Small intestine (tissue), 7 donors: ENCODE measurements around the gene MDC1. TPM values are rescaled to one million over a fixed set of nuclear protein-coding genes. Genes with fewer than 3 reads are reported as not detected.
A peak's percentile ranks its signal among the peaks of the same experiment; 100 is the strongest.
"Not testable (repeated sequence)": the region's sequence is repeated elsewhere in the genome, so short reads cannot be mapped to it uniquely, and the experiment has no call there.

Experiments
- DNase-seq, 2 donors: peaks; one replicate each; pipeline versions ENCODE4 v3.0.0 to v3.0.0-alpha.2; 2013
- FAIRE-seq: peaks from 2 replicates; lab custom pipeline; 2012; peaks lifted over from hg19 to GRCh38; lab: Jason Lieb, UNC
- H3K27ac ChIP-seq, 3 donors: one replicate each; pipeline ENCODE4 v1.5.1; 2013; ENCODE audit warnings: low read length in 2 of 3, mild to moderate bottlenecking in 2 of 3, control low read depth in 1 of 3, inconsistent platforms in 1 of 3, low read depth in 1 of 3, moderate library complexity in 1 of 3
- H3K27me3 ChIP-seq, 3 donors: one replicate each; pipeline ENCODE4 v1.6.1; 2013; ENCODE audit warnings: low read length in 3 of 3, inconsistent platforms in 1 of 3; ENCODE audit not compliant: control insufficient read depth in 3 of 3, insufficient read depth in 3 of 3
- H3K36me3 ChIP-seq, 3 donors: one replicate each; pipeline ENCODE4 v1.6.1; 2013; ENCODE audit warnings: low read length in 3 of 3, inconsistent platforms in 1 of 3, low read depth in 1 of 3, mild to moderate bottlenecking in 1 of 3, moderate library complexity in 1 of 3; ENCODE audit not compliant: control insufficient read depth in 3 of 3, insufficient read depth in 2 of 3
- H3K4me1 ChIP-seq, 3 donors: one replicate each; pipeline ENCODE4 v1.6.1; 2013; ENCODE audit warnings: low read length in 2 of 3, inconsistent platforms in 1 of 3, low read depth in 1 of 3, mild to moderate bottlenecking in 1 of 3, moderate library complexity in 1 of 3; ENCODE audit not compliant: control insufficient read depth in 3 of 3, insufficient read depth in 2 of 3
- H3K4me3 ChIP-seq, 3 donors: one replicate each; pipeline ENCODE4 v1.5.1; 2013; ENCODE audit warnings: low read length in 3 of 3, control low read depth in 1 of 3, inconsistent platforms in 1 of 3, low read depth in 1 of 3, mild to moderate bottlenecking in 1 of 3, moderate library complexity in 1 of 3
- H3K9me3 ChIP-seq, 2 donors: one replicate each; pipeline ENCODE4 v1.6.1; 2013; ENCODE audit warnings: low read depth in 1 of 2, low read length in 1 of 2; ENCODE audit not compliant: control insufficient read depth in 2 of 2, insufficient read depth in 1 of 2
- WGBS, 3 donors: extraction: QIAGEN DNeasy Blood & Tissue Kit; methylation state at CpG; one replicate each; pipeline ENCODE4 v1.1.7; 2013; 5-methylcytosine and 5-hydroxymethylcytosine counted together
- polyA plus RNA-seq, 4 donors: library from polyadenylated mRNA; stranded (reverse) in 3 of 4; unstranded in 1 of 4; fragments of 200-250 nt in 3 of 4; fragments of 120-200 nt in 1 of 4; gene quantifications; one replicate each; pipeline versions ENCODE4 v1.2.1 to v1.2.3, GENCODE V29; 2013
- donor health status: healthy with polysubstance abuse.
- donor health status: control.
- donor health status: control.
- donor health status: Bipolar disorder and iron deficiency.
- donor health status: healthy.

Gene MDC1
- polyA plus RNA-seq, 4 donors, result 1.8 to 20.7 (median 7.6) TPM

GRCh38 chr6:30730601-30731435, 13.7 kb upstream of the MDC1 start:
- H3K27me3 ChIP-seq, result no peaks in the 10 kb centered on the region
- peaks cover 9 to 87% (median 10%) of the 10 kb centered on the region in 3 donors for H3K36me3 ChIP-seq
- FAIRE-seq (no peak), DNase-seq (peak; percentile 91 to 93)
- H3K4me1 ChIP-seq, result peaks cover 0 to 7% (median 0%) of the 10 kb centered on the region in 3 donors
- no peaks in the 10 kb centered on the region for H3K9me3 ChIP-seq
- WGBS, 3 donors, result 15 to 37% (median 27%) methylated on average over 26 to 30 of the region's 30 CpGs
- peak overlapping the region in 2 of 3 donors; percentile 7 to 13 for H3K4me3 ChIP-seq
- H3K27ac ChIP-seq, result peak overlapping the region in 2 of 3 donors; percentile 14 to 29

DNA sequence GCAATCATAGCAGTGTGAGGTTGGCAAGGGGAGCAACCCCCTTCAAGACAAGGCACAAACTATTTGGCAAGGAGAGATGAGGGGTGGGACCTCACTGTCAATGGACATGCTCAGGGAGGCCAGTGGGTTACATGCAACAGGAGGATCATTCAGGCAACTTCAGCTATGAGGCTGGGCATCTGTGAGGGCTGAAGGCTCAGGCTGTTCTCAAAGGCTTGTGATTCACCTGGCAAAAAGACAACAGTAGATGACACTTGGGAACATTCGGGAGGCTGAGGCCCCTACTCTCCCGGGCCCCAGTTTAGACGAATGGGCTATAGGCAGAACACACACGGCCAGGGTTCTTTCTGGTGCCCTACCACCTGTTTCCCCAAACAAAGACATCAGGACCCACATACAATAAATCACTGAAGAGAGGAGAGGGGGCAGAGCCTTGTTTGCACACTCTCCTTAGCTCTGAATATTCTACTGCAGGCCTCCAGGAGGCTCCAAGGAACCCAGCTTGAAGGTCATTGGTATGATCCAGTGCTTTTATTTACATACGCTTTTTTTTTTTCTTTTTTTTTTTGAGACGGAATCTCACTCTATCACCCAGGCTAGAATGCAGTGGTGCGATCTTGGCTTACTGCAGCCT, 11.0 kb upstream of the MDC1 start:
- FAIRE-seq (no peak), DNase-seq (peak in 1 of 2 donors; percentile 13)
- Histone ChIP-seq H3K27me3 (no peaks in the 10 kb centered on the region), H3K4me1 (peaks cover 0 to 7% (median 0%) of the 10 kb centered on the region in 3 donors), H3K36me3 (peaks cover 9 to 86% (median 23%) of the 10 kb centered on the region in 3 donors), H3K4me3 (no peak overlapping the region), H3K27ac (no peak overlapping the region), H3K9me3 (no peaks in the 10 kb centered on the region)
- WGBS, 3 donors, result 65 to 74% (median 69%) methylated on average over 7 of the region's 7 CpGs

- Histone ChIP-seq H3K4me1 (peaks cover 0 to 7% (median 0%) of the 10 kb centered on the region in 3 donors), H3K27me3 (no peaks in the 10 kb centered on the region), H3K36me3 (peaks cover 7 to 83% (median 20%) of the 10 kb centered on the region in 3 donors), H3K9me3 (no peaks in the 10 kb centered on the region), H3K4me3 (no peak overlapping the region), H3K27ac (peak overlapping the region in 1 of 3 donors; percentile 10)
- no peak for FAIRE-seq
- DNase-seq, result no peak
- 86 to 90% (median 90%) methylated on average over 11 of the region's 11 CpGs for WGBS, 3 donors
Measured at GRCh38 chr6:30726506-30727413, 9.7 kb upstream of the MDC1 start.

GRCh38 chr6:30725713-30726505, 8.8 kb upstream of the MDC1 start:
- Histone ChIP-seq H3K27me3 (no peaks in the 10 kb centered on the region), H3K27ac (peak overlapping the region in 1 of 3 donors; percentile 32), H3K9me3 (no peaks in the 10 kb centered on the region), H3K4me3 (no peak overlapping the region), H3K4me1 (peaks cover 0 to 7% (median 0%) of the 10 kb centered on the region in 3 donors), H3K36me3 (peaks cover 7 to 81% (median 20%) of the 10 kb centered on the region in 3 donors)
- 57 to 63% (median 60%) methylated on average over 3 of the region's 3 CpGs for WGBS, 3 donors
- DNase-seq (peak in 1 of 2 donors; percentile 14), FAIRE-seq (no peak)

GRCh38 chr6:30724906-30725667, 8.0 kb upstream of the MDC1 start:
- no peak overlapping the region for H3K4me3 ChIP-seq
- DNase-seq (no peak), FAIRE-seq (no peak)
- H3K36me3 ChIP-seq, result peaks cover 6 to 73% (median 20%) of the 10 kb centered on the region in 3 donors
- H3K27ac ChIP-seq, result peak overlapping the region in 2 of 3 donors; percentile 5 to 9
- 31 to 49% (median 45%) methylated on average over 6 of the region's 6 CpGs for WGBS, 3 donors
- H3K27me3 ChIP-seq, result no peaks in the 10 kb centered on the region
- no peaks in the 10 kb centered on the region for H3K9me3 ChIP-seq
- H3K4me1 ChIP-seq, result peaks cover 0 to under 1% (median 0%) of the 10 kb centered on the region in 3 donors

DNA sequence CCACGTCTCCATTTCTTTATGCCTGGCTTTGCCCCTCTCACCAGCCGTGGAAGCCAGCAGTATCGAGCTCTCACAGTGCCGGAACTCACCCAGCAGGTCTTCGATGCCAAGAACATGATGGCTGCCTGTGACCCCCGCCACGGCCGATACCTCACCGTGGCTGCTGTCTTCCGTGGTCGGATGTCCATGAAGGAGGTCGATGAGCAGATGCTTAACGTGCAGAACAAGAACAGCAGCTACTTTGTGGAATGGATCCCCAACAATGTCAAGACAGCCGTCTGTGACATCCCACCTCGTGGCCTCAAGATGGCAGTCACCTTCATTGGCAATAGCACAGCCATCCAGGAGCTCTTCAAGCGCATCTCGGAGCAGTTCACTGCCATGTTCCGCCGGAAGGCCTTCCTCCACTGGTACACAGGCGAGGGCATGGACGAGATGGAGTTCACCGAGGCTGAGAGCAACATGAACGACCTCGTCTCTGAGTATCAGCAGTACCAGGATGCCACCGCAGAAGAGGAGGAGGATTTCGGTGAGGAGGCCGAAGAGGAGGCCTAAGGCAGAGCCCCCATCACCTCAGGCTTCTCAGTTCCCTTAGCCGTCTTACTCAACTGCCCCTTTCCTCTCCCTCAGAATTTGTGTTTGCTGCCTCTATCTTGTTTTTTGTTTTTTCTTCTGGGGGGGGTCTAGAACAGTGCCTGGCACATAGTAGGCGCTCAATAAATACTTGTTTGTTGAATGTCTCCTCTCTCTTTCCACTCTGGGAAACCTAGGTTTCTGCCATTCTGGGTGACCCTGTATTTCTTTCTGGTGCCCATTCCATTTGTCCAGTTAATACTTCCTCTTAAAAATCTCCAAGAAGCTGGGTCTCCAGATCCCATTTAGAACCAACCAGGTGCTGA, 7.0 kb upstream of the MDC1 start:
- not testable (repeated sequence) for H3K4me3 ChIP-seq, H3K27ac ChIP-seq
- WGBS, 3 donors, result 59 to 66% (median 59%) methylated on average over 27 to 29 of the region's 29 CpGs

More for the DNA sequence above, 7.0 kb upstream of the MDC1 start:
- not testable (repeated sequence) for FAIRE-seq, H3K9me3 ChIP-seq, DNase-seq, H3K4me1 ChIP-seq, H3K27me3 ChIP-seq
- H3K36me3 ChIP-seq, result peaks cover 4 to 63% (median 16%) of the 10 kb centered on the region in 3 donors
